Keratinocyte (primary cell): Measurements from ENCODE around the gene BCAS3.

ENCODE experiments used
- CTCF ChIP-seq, 3 experiments: IDR thresholded peaks in 1 of 3; conservative IDR thresholded peaks in 1 of 3; optimal IDR thresholded peaks in 1 of 3; 2 replicates in 2 of 3; 3 replicates in 1 of 3; pipeline versions ENCODE3 to v1.5.1; 2011; ENCODE audit warnings: low read length in 3 of 3, mild to moderate bottlenecking in 3 of 3, moderate library complexity in 2 of 3, control low read depth in 1 of 3, inconsistent platforms in 1 of 3; ENCODE audit not compliant: insufficient read depth in 2 of 3; ENCODE audit errors: extremely low read depth in 1 of 3
- EZH2 ChIP-seq: IDR thresholded peaks from one replicate; pipeline ENCODE4 v1.6.1; 2012; ENCODE audit warnings: inconsistent platforms, mild to moderate bottlenecking, low read length, moderate library complexity

GRCh38 chr17:60741031-60741430 lies 63.4 kb downstream of the BCAS3 start:
- no peak for TF ChIP-seq CTCF (optimal IDR thresholded peaks at IDR 0.05 in 1 of 3, IDR thresholded peaks at IDR 0.05 in 1 of 3, conservative IDR thresholded peaks at IDR 0.05 in 1 of 3; ENCODE audit: extremely low read depth in 1 of 3, insufficient read depth in 2 of 3, low read length in 3 of 3)
- TF ChIP-seq EZH2, result no peak
